Stimulated activated naive B cell treated with anti-CD40 and anti-IgM and Interleukin-4, amounts not matched to agents 10 μg/mL and 1 μg/mL and 100 μg/mL, for 72 hours (primary cell): ENCODE results near the gene PROS1.
"Not testable (repeated sequence)": the region's sequence is repeated elsewhere in the genome, so short reads cannot be mapped to it uniquely, and the experiment has no call there.

Experiments used
- ATAC-seq, 2 donors: fragments of 150-1000 bp; cut with Tn5 transposase; replicated peaks; 2 replicates each; pipeline ENCODE4 v1.10.0; 2021; ENCODE audit warnings: moderate library complexity in 1 of 2
- DNase-seq: peaks from one replicate; pipeline ENCODE4 v3.0.0; 2021
- H3K27ac Mint-ChIP-seq: one replicate; pipeline ENCODE4 v1.8.0; 2022; ENCODE audit warnings: mild to moderate bottlenecking, mixed read lengths
- H3K27me3 Mint-ChIP-seq, 2 donors: one replicate each; pipeline ENCODE4 v1.8.0; 2022; ENCODE audit warnings: mixed read lengths in 2 of 2
- H3K36me3 Mint-ChIP-seq, 2 donors: one replicate each; pipeline ENCODE4 v1.8.0; 2022; ENCODE audit warnings: mixed read lengths in 2 of 2, mild to moderate bottlenecking in 1 of 2
- H3K4me1 Mint-ChIP-seq, 2 donors: one replicate each; pipeline ENCODE4 v1.8.0; 2022; ENCODE audit warnings: mixed read lengths in 2 of 2, mild to moderate bottlenecking in 1 of 2
- H3K4me3 Mint-ChIP-seq, 2 donors: one replicate each; pipeline ENCODE4 v1.8.0; 2022; ENCODE audit warnings: mild to moderate bottlenecking in 2 of 2, mixed read lengths in 2 of 2, moderate library complexity in 1 of 2
- H3K9me3 Mint-ChIP-seq, 2 donors: one replicate each; pipeline ENCODE4 v1.8.0; 2022; ENCODE audit warnings: mixed read lengths in 2 of 2, mild to moderate bottlenecking in 1 of 2

PROS1 gene

DNA sequence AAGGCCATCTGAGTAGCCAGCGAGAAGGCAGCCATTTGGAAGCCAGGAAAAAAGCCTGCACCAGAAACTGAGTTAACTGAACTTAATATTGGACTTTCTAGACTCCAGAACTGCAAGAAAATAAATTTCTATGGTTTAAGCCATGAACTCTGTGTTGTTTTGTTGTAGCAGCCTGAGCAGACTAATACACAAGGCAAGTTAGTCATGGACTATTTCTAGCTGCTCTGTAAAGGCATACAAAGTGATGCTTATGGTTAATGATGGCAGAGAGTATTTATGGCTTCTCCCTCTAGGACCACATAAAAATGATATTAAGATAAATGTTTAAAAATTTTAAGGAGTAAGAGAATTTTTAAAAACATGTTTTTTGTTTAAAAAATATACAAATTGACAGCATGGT is 37.1 kb downstream of the PROS1 start:
- Mint-ChIP-seq H3K36me3 (no peaks in the 10 kb centered on the region), H3K4me3 (no peak overlapping the region), H3K27me3 (no peaks in the 10 kb centered on the region), H3K4me1 (no peaks in the 10 kb centered on the region), H3K27ac (no peak overlapping the region), H3K9me3 (no peaks in the 10 kb centered on the region)
- DNase-seq (no peak), ATAC-seq (no peak)

DNA sequence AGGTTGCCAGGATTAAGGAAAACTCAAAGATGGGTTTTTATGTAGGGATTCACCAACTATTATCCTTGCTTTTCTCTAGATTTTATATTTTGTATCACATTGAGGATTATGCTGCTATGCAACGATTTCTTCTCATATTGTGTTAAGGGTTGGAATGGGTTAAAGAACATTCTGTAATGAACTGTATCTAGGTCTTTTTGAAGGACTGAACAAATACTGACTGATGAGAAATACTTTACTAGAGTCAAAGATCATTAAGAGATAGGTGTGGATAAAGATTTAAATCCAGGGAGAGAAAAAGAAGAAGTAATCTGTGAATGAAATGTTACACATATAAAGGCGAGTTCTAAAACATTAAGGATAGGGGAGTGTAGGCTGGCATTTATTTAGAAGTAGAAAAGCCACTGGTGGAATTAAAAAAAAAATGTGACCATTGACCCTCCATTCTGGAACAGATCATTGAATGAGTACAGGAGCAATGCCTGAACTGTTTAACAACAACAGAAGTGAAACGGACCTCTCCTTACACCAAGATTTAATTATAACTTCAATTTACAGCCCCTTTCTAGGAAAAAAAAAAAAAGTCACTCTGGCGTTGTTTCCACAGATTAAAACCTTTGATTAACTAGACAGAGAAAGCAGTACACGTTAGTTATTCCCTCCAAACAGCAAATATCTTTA is 39.2 kb downstream of the PROS1 start:
- Mint-ChIP-seq H3K9me3 (no peaks in the 10 kb centered on the region), H3K4me1 (no peaks in the 10 kb centered on the region), H3K4me3 (no peak overlapping the region), H3K27ac (no peak overlapping the region), H3K27me3 (no peaks in the 10 kb centered on the region), H3K36me3 (no peaks in the 10 kb centered on the region)
- no peak for DNase-seq
- ATAC-seq = no peak

GRCh38 chr3:93931597-93932229 is 42.0 kb downstream of the PROS1 start:
- ATAC-seq = no peak
- DNase-seq = no peak
- no peaks in the 10 kb centered on the region for H3K36me3 Mint-ChIP-seq
- H3K4me1 Mint-ChIP-seq = no peaks in the 10 kb centered on the region
- H3K4me3 Mint-ChIP-seq = no peak overlapping the region
- H3K9me3 Mint-ChIP-seq = no peaks in the 10 kb centered on the region
- no peak overlapping the region for H3K27ac Mint-ChIP-seq
- no peaks in the 10 kb centered on the region for H3K27me3 Mint-ChIP-seq

- H3K27ac Mint-ChIP-seq = no peak overlapping the region
- no peaks in the 10 kb centered on the region for H3K36me3 Mint-ChIP-seq
- H3K27me3 Mint-ChIP-seq = peaks cover 0 to 3% of the 10 kb centered on the region in 2 donors
- no peak for ATAC-seq
- no peaks in the 10 kb centered on the region for H3K4me1 Mint-ChIP-seq
- H3K4me3 Mint-ChIP-seq = no peak overlapping the region
- no peaks in the 10 kb centered on the region for H3K9me3 Mint-ChIP-seq
- DNase-seq = no peak
Measured at GRCh38 chr3:93930041-93930440, 43.7 kb downstream of the PROS1 start.

GRCh38 chr3:93926789-93927188 is 46.9 kb downstream of the PROS1 start:
- no peak overlapping the region for H3K27ac Mint-ChIP-seq
- no peak for DNase-seq

DNA sequence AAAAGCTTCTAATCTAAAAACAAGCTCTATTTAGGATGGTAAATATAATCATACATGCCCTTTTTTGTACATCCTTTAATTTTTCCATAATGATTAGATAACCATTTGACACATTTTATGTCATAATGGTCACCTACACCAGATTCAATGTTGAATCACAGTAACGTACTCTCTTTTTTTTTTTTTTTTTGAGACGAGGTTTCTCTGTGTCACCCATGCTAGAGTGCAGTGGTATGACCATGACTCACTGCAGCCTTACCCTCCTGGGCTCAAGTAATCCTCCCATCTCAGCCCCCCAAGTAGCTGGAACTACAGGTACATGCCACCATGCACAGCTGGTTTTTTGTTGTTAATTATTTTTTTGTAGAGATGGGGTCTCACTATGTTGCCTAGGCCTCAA is 49.2 kb downstream of the PROS1 start:
- ATAC-seq = no peak
- no peak overlapping the region for H3K4me3 Mint-ChIP-seq
- no peak for DNase-seq
- peaks cover 0 to 3% of the 10 kb centered on the region in 2 donors for H3K27me3 Mint-ChIP-seq
- H3K27ac Mint-ChIP-seq = no peak overlapping the region
- no peaks in the 10 kb centered on the region for H3K36me3 Mint-ChIP-seq
- H3K9me3 Mint-ChIP-seq = no peaks in the 10 kb centered on the region
- H3K4me1 Mint-ChIP-seq = no peaks in the 10 kb centered on the region

More at GRCh38 chr3:93926789-93927188, 46.9 kb downstream of the PROS1 start:
- H3K27me3 Mint-ChIP-seq = peaks cover 0 to 3% of the 10 kb centered on the region in 2 donors
- H3K4me3 Mint-ChIP-seq = no peak overlapping the region
- no peak for ATAC-seq
- H3K4me1 Mint-ChIP-seq = no peaks in the 10 kb centered on the region
- no peaks in the 10 kb centered on the region for H3K36me3 Mint-ChIP-seq
- H3K9me3 Mint-ChIP-seq = no peaks in the 10 kb centered on the region

DNA sequence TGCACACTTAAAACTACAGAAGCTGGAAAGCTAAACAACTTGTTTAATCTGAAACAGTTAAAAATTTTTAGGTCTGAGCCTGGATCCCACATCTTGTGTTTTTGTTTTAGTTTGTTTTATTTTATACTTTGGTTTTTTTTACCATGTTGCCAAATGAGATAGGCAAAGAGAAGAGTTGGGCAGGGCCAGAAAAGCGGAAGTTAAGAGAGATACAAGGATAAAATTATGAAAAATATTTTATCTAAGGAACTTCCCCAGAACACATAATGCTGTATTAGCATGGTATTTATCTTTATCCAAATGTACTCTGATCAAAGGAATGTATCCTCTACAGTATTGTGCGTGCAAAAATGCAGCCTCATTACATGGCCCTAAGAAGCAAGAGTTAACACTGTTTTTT is 50.7 kb downstream of the PROS1 start:
- Mint-ChIP-seq H3K27ac (no peak overlapping the region), H3K4me1 (no peaks in the 10 kb centered on the region)

GRCh38 chr3:93917546-93918029 is 56.1 kb downstream of the PROS1 start:
- H3K9me3 Mint-ChIP-seq, H3K4me3 Mint-ChIP-seq, H3K27ac Mint-ChIP-seq, H3K36me3 Mint-ChIP-seq, DNase-seq, ATAC-seq, H3K27me3 Mint-ChIP-seq, H3K4me1 Mint-ChIP-seq: not testable (repeated sequence)

More for the DNA sequence above, 50.7 kb downstream of the PROS1 start:
- H3K9me3 Mint-ChIP-seq = no peaks in the 10 kb centered on the region
- peaks cover 0 to 3% of the 10 kb centered on the region in 2 donors for H3K27me3 Mint-ChIP-seq
- H3K36me3 Mint-ChIP-seq = no peaks in the 10 kb centered on the region
- DNase-seq (no peak), ATAC-seq (no peak)
- no peak overlapping the region for H3K4me3 Mint-ChIP-seq

GRCh38 chr3:93913623-93914022 is 60.1 kb downstream of the PROS1 start:
- not testable (repeated sequence) for ATAC-seq, H3K4me3 Mint-ChIP-seq

DNA sequence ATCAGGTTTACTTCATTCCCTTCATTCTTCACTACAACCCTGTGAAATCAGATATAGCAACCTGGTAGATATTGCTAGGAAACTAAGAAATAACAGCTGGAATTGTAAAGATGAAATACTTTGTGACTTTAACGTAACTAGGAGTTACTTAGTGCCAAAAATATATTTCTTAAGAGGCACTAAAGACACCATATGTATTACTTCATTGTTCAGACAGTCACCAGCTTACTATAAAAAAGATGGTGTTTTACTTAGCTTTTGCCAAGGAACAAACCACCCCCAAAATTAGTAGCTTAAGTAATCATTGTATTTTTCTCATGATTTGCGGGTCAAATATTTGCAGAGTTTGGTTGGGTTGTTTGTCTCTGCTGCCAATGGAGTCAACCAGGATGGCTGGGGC is 62.5 kb downstream of the PROS1 start:
- Mint-ChIP-seq H3K27me3 (no peaks in the 10 kb centered on the region), H3K4me3 (no peak overlapping the region), H3K36me3 (no peaks in the 10 kb centered on the region), H3K9me3 (peaks cover 10% of the 10 kb centered on the region in 2 donors), H3K27ac (no peak overlapping the region), H3K4me1 (no peaks in the 10 kb centered on the region)
- no peak for ATAC-seq
- no peak for DNase-seq

More at GRCh38 chr3:93913623-93914022, 60.1 kb downstream of the PROS1 start:
- not testable (repeated sequence) for DNase-seq, H3K27me3 Mint-ChIP-seq, H3K27ac Mint-ChIP-seq, H3K36me3 Mint-ChIP-seq, H3K9me3 Mint-ChIP-seq, H3K4me1 Mint-ChIP-seq

- Mint-ChIP-seq H3K36me3 (no peaks in the 10 kb centered on the region), H3K27ac (no peak overlapping the region), H3K27me3 (no peaks in the 10 kb centered on the region), H3K4me1 (no peaks in the 10 kb centered on the region), H3K9me3 (peaks cover 10% of the 10 kb centered on the region in 2 donors), H3K4me3 (no peak overlapping the region)
- DNase-seq (no peak), ATAC-seq (no peak)
Measured at GRCh38 chr3:93910097-93910496, 63.6 kb downstream of the PROS1 start.

DNA sequence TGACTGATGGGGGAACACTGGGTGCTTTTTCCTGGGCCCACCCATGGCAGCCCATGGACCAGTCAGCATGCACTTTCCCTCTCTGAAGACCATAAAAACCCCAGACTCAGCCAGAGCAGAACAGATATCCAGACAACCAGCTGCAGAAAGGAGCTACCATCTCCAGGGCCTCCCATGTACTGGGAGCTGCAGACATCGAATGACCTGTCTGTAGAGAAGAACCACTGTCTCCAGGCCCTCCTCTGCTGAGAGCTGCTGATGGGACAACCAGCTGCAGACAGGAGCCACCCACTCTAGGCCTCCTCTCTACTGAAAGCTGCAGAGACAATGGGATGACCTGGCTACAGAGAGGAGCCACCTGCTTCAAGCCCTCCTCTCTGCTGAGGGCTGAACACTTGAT is 66.6 kb downstream of the PROS1 start:
- no peaks in the 10 kb centered on the region for H3K36me3 Mint-ChIP-seq
- no peaks in the 10 kb centered on the region for H3K4me1 Mint-ChIP-seq
- DNase-seq = no peak
- no peaks in the 10 kb centered on the region for H3K27me3 Mint-ChIP-seq
- no peak overlapping the region for H3K27ac Mint-ChIP-seq
- H3K9me3 Mint-ChIP-seq = peaks cover 9 to 11% of the 10 kb centered on the region in 2 donors
- H3K4me3 Mint-ChIP-seq = no peak overlapping the region
- no peak for ATAC-seq

DNA sequence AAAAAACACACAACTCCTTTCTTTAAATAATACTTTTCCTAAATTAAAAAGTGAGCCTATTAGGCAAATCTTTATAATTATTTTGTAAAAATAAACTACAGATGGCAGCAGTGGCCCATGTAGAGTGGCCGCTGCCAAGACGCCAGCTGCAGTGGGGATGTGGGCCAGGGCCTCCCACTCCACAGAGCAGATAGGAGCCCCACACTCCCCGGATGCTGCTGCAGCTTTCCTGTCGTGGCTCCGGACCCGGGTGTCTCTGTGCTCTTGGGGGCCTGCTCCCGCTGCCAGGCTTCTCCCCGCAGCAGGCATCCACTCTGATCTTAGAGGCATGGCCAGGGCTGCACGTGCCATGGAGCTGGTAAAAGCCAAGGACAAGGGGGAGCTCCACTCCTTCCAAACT is 67.5 kb downstream of the PROS1 start:
- no peak for DNase-seq
- Mint-ChIP-seq H3K27me3 (no peaks in the 10 kb centered on the region), H3K9me3 (peaks cover 7 to 9% of the 10 kb centered on the region in 2 donors), H3K4me1 (no peaks in the 10 kb centered on the region), H3K4me3 (no peak overlapping the region), H3K27ac (no peak overlapping the region), H3K36me3 (no peaks in the 10 kb centered on the region)
- no peak for ATAC-seq

DNA sequence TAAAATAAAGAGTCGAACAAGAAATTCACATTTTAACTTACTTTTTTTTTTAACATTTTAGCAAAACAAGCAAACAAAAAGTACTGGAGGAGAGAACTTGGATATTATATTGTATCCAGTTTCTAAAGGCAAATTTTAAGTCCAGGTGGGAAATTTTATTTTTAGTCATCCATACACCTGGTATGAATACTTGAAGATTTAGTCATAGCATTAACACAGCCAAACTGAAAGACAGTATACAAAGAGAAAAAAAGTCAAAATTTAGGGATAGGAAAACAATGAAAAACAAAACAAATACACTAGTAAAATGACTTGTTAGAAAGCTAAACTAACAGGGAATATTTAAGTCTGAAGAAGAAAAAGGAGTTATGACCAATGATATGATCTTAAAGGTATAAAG is 69.1 kb downstream of the PROS1 start:
- no peaks in the 10 kb centered on the region for H3K4me1 Mint-ChIP-seq
- no peak overlapping the region for H3K4me3 Mint-ChIP-seq
- no peak for ATAC-seq

More for the DNA sequence above, 69.1 kb downstream of the PROS1 start:
- no peaks in the 10 kb centered on the region for H3K27me3 Mint-ChIP-seq
- H3K36me3 Mint-ChIP-seq = no peaks in the 10 kb centered on the region
- H3K27ac Mint-ChIP-seq = no peak overlapping the region
- H3K9me3 Mint-ChIP-seq = peaks cover 7 to 9% of the 10 kb centered on the region in 2 donors
- no peak for DNase-seq
